HG03045 (cell line): ENCODE measurements around the gene CCDC142.
A peak's percentile ranks its signal among the peaks of the same experiment; 100 is the strongest.
"Not testable (repeated sequence)": the region's sequence is repeated elsewhere in the genome, so short reads cannot be mapped to it uniquely, and the experiment has no call there.

ENCODE experiments used
- ATAC-seq: cut with Tn5 transposase; IDR thresholded peaks from one replicate; pipeline ENCODE4 v1.9.1; 2021; ENCODE audit warnings: mild to moderate bottlenecking, moderate library complexity; ENCODE audit not compliant: unreplicated experiment

Gene CCDC142

DNA sequence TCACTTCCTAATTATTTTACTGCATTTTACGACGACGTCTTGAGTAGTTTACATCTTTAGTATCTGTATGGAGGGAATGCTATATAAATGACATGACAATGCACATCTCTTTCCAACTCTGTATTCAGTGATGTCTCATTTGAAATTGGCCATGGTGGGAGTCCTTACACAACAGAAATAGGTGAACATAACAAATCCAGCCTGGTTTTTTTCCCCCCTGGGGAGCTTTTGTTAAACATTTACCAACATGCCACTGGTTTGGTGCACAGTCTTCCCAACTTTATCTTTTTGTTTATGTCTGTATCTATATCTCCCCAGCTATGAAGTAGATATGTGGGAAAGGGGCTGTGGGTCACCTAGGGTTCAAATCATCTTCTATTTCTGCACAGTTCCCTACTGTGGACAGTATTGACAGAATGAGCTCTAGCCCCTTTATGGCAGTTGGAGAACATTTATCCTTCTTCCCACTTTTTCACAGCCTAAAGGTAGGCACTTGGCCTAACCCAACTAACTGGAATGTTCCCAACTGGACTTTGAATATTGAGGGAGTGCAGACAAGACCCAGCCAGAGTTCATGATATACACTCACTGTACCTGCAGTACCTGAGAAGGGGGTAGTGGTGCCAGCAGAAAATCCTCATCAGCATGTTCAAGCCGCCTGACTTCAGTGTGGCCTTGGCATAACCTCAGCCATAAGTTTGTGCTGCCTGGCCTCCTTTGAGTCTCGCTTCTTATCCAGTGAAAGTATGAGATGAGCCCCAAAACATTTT lies 35.4 kb downstream of the CCDC142 start:
- no peak for ATAC-seq

DNA sequence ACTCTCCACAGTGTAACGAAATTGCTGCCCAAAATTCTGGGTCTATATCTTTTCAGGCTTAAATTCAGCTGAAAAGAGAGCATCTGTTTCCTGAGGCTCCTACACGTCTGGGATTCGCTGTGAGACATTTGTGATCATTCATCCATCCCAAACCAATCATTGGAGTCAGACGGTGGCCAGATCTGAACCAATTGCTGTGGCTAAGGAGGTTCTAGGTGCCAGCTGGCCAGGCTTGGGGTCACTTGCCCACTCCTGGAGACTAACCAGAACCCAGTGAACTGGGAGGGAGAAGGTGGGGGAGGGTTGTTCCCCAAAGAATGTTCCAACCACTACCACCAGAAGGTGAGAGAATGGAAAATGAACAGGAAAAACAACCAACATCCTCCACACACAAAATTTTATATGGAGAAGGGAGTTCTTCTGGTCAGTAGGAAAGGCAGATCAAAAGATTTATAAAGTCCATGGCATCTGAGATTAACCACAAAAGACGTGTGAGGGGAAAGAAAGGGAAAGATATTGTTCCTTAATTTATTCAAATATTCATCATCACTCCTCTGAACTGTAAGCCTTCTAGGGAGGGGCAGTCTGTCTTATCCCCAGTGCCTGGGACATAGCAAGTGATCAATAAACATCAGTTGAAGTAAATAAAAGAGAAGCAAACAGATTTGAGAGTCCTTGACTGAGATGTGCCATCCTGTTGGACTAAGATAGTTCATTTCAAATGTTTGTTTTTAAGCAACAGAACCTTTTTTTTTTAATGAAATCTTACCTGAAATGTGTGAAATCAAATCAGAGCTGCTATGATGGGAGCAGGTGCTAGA lies 38.1 kb downstream of the CCDC142 start:
- ATAC-seq, result no peak

DNA sequence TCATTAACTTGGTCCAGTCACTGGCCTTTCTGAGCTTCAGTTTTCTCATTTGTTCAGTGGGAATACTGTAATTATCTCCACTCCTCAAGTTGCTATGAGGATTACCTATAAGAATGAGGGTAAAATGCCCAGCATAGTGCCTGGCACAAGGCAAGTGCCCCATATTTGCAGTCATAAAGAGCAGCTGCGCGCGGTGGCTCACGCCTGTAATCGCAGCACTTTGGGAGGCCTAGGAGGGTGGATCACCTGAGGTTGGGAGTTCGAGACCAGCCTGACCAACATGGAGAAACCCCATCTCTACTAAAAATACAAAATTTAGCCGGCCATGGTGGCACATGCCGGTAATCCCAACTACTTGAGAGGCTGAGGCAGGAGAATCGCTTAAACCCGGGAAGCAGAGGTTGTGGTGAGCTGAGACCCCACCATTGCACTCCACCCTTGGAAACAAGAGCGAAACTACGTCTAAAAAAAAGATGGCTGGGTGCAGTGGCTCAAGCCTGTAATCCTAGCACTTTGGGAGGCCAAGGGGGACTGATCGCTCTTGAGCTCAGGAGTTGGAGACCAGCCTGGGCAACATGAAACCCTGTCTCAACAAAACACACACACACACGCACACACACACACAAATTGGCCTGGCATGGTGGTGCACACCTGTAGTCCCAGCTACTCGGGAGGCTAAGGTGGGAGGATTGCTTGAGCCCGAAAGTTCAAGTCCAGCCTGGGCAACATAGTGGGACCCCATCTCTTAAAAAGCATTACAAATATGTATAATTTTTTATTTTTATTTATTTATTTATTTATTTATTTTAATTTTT lies 40.1 kb downstream of the CCDC142 start:
- not testable (repeated sequence) for ATAC-seq

DNA sequence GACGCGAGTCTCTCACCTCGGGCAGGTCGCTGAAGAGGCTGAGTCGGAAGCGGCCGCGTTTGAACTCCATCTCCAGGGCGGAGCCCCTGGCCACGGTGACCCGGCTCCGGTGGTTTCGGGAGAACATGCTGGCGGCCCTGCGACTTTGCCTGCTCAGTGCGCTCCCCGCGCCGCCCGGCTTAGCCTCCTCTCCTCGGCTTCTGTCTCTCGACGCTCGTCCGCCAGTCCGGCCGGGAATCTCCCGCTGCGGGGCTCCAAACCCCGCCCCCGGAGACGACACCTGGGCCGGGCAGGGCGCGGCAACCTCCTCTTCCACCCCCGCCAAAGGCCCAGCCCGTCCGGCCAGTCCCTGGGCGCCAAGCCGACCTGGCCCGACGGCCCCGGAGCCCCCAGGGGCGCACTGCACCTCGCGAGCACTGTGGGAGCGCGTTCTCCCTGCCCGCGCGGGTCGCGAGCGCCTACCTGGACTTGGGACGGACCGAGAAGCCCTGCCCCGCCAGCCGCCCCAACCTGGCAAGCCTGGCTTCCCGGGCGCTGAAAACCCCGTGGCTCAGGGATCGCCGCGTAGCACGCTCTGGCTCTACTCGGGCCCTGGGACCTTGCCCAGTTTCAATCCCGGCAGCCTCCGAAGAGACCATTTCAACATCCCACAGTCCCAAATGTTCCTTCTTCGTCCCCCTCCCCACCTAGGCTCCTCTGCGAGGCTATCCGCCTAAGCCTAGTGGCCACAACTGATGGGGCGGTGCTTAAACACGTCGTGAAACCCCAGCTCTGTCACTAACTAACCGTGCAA lies 40.9 kb downstream of the CCDC142 start, which contains the start of gene RTKN:
Gene RTKN, minus strand, starts transcription at position 248 of the 793 bp plus-strand sequence. Its CDS starts 121 bp downstream, at position 127.
- ATAC-seq, result peak; percentile 35

DNA sequence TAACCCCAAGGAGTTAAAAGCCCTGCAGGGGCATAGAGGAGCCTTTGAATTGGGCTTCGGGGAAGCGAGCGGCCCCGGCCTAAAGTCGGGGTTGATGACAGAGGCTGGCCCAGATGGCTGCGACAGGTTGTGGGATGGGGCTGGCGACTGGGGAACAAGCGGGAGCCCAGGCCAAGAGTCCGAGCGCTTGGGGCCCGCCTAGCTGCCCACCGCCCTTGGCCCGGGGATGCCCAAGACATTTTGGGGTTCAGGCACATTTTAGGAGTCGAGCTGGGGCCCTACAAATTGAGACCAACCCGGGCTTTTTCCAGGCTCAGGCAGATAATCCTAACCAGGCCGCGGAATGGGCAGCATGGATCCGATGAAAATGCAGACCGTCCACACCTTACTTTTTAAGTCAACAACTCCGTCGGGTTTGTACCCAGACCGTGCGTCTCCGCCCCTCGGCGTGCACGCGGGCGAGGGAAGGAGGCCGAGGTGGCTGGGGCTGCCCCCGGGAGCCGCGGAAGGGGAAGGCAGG lies 41.6 kb downstream of the CCDC142 start:
- no peak for ATAC-seq

DNA sequence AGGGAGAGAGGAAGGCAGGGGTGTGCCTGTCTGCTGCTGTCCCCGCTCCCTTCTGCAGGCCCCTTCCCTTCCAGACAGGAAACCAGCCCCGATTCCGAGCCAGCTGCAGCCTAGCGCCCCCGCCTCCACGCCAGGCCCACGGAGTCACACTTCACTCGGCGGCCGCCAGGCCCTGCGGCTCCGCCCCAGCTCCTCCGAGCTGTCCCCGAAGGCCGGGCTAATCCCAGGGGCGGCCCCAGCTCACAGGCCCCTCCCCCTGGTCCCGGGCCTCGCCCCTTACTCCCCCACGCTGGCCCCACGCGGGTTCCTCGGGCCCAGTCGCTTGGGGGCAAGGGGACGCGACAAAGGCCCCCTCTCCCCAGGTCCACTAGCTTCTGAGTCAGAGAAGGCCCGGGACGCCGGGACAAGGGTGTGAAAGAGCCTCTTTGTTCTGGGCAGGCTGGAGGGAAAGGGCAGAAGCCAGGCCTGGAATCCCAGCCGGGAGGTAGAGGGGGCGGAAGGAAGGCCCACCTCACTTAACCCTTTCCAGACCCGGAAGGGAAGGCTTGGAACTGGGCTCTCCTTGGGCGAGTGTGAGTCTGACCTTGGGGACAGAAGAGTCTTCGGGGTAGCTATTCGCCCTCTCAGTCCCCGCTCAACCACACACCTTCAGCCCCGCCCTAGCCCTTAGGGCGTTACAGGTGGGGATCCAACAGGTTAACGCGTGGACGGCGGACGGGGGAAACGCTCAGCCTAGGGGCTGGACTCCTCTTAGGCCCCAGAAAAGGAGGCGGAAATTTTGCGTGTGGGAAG lies 42.2 kb downstream of the CCDC142 start:
- peak; percentile 88 for ATAC-seq

DNA sequence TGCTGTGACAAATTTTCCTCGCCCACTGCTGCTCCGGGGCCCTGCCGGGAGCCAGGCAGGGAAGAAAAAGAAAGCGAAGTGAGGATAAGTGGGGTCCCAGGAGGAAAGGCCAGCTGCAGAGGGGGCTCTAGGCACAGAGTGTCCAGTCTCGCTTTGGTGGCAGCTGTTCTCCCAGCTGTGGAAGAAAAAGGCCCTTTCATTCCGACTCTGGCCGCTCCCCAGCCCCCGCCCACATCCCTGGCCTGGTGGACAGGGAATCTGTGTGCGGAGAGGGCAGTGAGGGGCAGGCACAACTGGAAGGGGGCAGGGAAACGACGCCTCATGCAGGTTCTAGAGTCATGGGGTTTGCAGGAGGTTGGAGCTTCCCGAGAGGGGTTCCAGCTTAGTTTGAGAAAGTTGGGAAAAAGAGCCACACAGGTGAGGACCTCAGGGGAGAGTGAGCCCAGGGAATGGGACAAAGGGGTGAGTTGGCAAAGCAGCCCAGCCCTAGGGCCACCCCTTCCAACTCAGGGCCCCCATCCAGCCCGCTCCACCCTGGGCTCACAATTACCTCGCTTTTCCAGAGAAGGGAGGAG lies 42.9 kb downstream of the CCDC142 start:
- ATAC-seq, result no peak

DNA sequence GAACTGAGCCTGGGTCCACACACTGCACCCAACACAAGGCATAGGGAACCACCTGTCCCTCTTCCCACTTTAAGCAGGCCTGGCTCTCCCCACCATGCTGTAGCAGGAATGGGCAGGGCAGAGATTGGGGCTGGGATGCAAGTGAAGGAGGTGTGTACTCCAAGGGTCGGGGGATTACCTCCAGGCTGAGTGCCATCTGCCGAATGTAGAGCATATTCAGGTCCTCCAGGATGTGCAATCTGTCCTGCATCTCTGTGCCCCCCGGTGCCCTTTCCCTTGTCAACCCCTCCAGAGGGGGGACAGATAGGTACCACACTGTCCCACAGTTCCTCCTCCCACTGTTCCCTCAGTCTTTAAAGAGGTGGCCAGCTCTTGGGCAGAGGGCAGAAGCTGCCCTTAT lies 43.4 kb downstream of the CCDC142 start:
- no peak for ATAC-seq

DNA sequence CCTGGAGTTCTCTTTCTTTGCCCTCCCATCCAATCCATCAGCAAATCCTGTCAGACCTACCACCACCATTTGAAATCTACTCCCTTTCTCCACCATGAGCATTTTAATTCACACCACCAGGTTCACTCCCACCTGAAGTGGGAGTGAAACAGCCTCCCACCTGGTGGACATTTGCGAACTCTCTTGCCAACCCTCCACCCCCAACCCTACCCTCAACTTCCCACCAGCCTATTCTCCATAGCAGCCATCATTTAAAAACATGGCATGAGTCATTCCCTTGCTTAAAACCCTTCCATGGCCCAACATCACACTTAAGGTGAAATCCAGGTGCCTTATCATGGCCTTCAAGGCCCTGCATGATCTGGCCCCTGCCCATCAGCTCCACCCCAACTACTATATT lies 44.5 kb downstream of the CCDC142 start:
- no peak for ATAC-seq

DNA sequence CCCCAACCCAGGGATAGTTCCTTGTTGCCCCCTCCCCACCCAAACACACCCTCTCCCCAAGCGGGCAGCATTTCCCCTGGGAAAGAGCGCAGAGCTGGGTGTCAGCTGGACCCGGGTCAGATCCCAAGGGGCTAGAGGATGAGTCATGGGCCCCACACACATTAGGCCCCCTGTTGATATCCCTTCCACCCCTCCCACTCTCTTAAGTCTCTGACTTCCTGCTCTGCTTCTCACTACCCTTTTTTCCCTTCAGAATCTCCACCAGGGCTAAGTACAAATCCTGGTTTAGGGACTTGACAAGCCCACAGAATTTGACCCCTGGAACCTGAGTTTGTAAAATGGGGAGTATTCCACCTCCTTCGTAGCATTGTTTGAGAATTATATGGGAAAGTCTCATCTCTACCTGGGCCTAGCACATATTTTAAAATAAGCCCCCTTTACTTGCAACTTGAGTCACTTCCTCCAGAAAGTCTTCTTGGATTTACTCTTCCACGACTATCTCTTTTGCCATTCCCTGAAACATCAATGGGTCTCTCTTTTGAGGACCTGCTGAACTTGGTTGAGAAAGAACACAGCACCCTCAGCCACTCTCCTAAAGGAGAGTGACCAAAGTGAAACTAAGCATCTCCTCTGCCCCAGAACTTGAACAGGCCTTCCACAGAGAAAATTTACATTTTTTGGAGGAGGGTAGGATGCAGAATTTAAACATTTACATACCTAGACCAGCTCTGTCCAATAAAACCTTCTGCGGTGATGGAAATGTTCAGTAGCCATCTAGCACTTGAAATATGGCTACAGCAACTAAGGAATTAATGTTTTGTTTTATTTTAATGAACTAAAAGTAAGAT lies 45.7 kb downstream of the CCDC142 start:
- no peak for ATAC-seq

DNA sequence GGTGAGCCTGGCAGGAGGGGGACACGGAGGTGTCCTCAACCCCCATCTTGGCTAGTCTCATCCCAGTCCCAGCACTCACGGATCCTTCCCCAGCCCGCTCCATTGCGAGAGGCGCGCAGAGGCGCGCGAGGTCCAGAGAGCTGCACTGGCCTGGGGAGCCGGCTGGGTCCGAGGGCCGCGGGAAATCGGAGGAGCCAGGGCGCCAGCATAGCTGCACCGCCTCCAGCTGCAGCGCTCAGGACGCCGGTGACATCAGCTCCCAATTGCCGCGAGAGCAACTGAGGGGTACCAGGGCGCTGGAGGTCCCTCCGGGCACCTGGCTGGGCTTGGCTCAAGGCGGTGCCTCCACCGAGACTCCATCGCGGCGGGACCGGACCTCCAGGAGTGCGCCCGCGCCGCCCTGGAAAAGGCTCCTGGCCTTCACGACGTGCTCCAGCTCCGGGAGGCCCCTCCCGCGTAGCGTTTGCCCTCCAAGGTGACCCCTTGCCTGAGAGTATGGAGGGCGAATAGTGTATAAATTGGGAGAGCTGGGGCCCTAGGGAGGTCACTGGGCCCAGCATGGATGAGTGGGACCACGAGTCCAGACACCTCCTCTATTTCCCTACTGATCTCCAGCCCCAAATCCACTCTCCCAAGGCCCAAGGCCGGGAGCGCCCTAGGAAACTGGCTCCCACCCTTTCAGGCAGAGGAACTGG lies 46.5 kb downstream of the CCDC142 start:
- ATAC-seq, result no peak

DNA sequence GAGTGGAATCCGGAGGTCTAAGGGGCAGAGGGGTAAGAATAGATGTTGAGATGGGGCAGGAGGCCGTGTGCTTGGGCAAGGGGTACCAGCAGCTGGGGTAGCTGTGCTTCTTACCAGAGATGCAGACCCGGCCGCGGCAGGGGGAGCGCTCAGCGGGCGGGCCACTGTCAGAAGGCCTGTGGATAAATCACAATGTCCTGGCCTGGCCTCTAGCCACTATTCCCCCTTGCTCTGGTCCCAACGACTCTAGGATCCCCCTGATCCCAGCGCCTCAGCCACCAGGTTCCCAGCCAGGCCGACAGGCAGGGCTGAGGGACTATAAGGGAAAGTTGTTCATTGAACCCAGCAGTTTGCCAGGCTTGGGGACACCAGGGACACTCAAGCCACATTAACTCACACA lies 52.3 kb downstream of the CCDC142 start:
- ATAC-seq, result no peak

DNA sequence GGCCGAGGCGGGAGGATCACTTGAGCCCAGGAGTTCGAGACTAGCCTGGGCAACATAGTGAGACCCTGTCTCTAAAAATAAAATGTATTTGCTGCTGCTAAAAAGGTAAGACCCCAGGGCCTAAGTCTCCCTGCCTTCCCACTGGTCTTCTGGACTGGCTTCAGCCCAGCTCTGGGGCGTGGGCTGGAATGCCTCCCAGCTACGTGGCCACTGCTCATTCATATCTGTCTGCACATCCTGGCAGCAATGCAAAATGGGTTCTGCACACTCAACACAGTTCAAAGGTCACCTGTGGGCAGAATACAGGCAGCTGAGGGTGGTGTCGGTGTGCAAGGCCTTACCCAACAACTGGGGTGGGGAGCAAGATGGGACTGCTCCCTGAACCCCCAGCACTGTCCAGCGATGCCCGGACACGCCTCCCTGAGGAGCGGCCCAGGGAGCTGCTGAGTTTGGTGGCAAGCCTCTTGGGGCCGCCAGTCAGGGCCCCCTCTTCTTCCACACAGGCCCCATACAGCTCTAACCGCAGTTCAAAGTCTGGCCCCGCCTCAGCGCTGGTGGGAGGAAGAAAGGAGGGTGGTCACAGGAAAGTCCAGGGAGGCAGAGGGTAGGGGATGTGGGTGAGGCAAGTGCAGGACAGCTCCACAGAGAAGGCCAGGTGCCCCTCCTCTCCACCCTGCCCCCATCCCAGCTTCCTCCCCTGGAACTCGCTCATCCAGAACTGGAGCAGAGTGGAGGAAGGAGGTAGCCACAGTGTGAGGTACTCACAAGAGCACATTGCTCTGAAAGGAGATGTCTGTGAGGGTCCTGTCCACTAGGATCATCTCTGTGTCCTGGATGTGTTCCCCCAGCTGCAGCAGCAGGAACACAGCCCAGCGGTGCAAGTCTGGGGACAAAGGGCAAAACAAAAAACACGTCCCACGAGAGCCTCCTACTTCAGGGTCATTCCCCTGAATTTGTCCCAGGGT lies 53.0 kb downstream of the CCDC142 start:
- ATAC-seq, result no peak

DNA sequence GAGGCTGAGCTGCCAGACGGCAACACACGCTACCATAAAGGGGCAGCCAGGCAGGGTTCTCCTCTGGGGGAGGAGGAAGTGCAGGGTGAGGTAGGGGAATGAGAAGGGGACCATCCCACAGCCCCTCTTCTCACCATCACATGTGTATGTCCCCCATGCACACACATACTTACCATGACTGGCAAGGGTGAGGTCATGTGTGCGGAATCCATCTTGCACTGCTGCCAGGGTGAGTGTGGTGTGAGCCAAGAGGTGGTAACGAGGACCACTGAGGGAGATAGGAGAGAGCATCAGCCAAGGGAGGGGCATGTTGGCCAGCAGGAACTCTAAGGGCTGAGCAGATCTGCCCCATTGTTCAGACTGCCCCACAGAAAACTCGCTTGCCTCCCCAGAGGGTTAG lies 54.1 kb downstream of the CCDC142 start:
- no peak for ATAC-seq

DNA sequence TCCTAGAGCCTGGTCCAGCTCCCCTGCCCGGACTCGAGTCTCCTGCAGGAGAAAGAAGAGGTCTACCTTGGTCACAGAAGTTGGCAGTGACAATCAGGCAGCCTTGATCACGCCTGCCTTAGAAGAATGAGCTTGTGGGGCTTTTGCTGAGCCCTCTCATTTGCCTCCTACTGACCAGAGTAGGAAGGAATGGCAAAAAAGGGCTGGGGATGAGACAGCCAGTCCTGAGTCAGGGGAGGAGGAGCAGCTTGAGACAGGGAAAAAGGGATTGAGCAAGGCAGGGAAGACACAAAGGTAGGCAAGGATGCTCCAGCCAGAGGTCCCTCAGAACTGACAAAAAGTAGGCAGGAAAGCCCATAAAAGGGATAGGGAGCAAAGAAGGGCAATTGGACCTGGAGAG lies 55.2 kb downstream of the CCDC142 start:
- ATAC-seq, result no peak

DNA sequence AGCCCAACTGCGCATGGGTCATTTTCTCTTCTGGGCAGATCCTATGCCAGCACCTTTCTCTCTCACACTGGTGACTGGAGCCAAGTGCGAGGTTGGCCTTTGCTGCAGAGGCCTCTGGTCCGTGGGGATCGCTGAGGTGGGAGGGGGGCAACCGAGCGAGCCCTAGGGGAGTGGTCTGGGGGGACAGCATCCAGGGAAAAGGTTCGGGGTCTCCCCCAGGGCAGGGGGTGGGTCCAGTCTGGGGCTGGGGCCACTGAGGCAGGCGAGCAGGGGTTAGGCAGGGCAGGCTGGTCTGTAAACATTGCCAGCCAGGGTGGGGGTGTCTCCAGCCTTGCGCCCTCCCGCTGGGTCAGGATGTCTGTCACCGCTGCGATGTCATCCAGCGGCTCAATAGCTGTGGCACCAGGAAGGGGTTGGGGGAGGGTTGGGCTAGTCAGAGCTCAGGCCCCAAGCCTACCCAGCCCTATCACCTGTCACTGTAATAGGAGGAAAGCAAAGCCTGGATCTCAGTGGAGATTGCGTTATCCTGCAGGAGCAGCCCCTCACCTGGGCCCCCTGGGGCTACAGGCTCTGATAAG lies 56.5 kb downstream of the CCDC142 start:
- no peak for ATAC-seq
